Hair follicular keratinocyte (primary cell): ENCODE results near the gene SLC2A11. TPM values are rescaled to one million over a fixed set of nuclear protein-coding genes. Genes with fewer than 3 reads are reported as not detected.

Experiments
- total RNA-seq: library from RNA; depleted of rRNA; stranded (reverse); fragments of >200 nt; gene quantifications from 2 replicates; pipeline ENCODE4 v1.2.3, GENCODE V29; 2015

The SLC2A11 gene
- 3.3 and 3.4 TPM in 2 replicates for total RNA-seq

GRCh38 chr22:23857606-23858483, at the start of gene SLC2A11:
SLC2A11 (plus strand) TSS chr22:23857875; CDS start chr22:23858000, 125 bp downstream.

GRCh38 chr22:23838681-23839468, 18.8 kb upstream of the SLC2A11 start, which contains the start of gene DERL3:
DERL3 (minus strand) TSS chr22:23839006; CDS start chr22:23838987, 19 bp downstream.

GRCh38 chr22:23893945-23894709, 36.5 kb downstream of the SLC2A11 start, which contains the start of gene MIF:
MIF (plus strand) TSS chr22:23894383; CDS start chr22:23894475, 92 bp downstream.

Other genes starting within 250 kb of the SLC2A11 start
- not detected in 2 replicates for gene DRICH1, start 225.6 kb upstream of the SLC2A11 start, total RNA-seq
- gene RGL4, start 166.9 kb upstream of the SLC2A11 start, total RNA-seq: not detected in 2 replicates
- 0.99 and 2.3 TPM in 2 replicates for gene ZNF70, start 106.8 kb upstream of the SLC2A11 start, total RNA-seq
- gene VPREB3, start 103.5 kb upstream of the SLC2A11 start, total RNA-seq: not detected in 2 replicates
- not detected in 2 replicates for gene C22orf15, start 94.9 kb upstream of the SLC2A11 start, total RNA-seq
- gene CHCHD10, start 89.9 kb upstream of the SLC2A11 start, total RNA-seq: 8.3 and 13.7 TPM in 2 replicates
- gene MMP11, start 85.0 kb upstream of the SLC2A11 start, total RNA-seq: 0.38 and 0.47 TPM in 2 replicates
- gene SMARCB1, start 70.9 kb upstream of the SLC2A11 start, total RNA-seq: 119 and 127 TPM in 2 replicates
- gene DERL3, start 18.9 kb upstream of the SLC2A11 start, total RNA-seq: 1.4 and 5.6 TPM in 2 replicates
- 889 and 913 TPM in 2 replicates for gene MIF, start 36.5 kb downstream of the SLC2A11 start, total RNA-seq
- gene GSTT2B, start 103.3 kb downstream of the SLC2A11 start, total RNA-seq: 2.4 and 6.5 TPM in 2 replicates
- 1.5 and 2.9 TPM in 2 replicates for gene DDTL, start 109.0 kb downstream of the SLC2A11 start, total RNA-seq
- 132 and 143 TPM in 2 replicates for gene DDT, start 116.6 kb downstream of the SLC2A11 start, total RNA-seq
- gene GSTT2, start 122.3 kb downstream of the SLC2A11 start, total RNA-seq: 0.49 TPM in 1 of 2 replicates, not detected in the other
- gene GSTT4, start 147.6 kb downstream of the SLC2A11 start, total RNA-seq: not detected in 2 replicates
- gene CABIN1, start 153.4 kb downstream of the SLC2A11 start, total RNA-seq: 17.1 and 20.2 TPM in 2 replicates